H9 (cell line): Measurements from ENCODE around the gene SIAH2. TPM values are rescaled to one million over a fixed set of nuclear protein-coding genes. Genes with fewer than 3 reads are reported as not detected.

Source experiments
- DNase-seq: peaks from one replicate; pipeline ENCODE4 v3.0.0-alpha.2; 2017
- H2AFZ ChIP-seq: one replicate; pipeline ENCODE4 v1.6.1; 2013; ENCODE audit warnings: mild to moderate bottlenecking, low read length, control low read depth, moderate library complexity
- H2AK5ac ChIP-seq: 2 replicates; pipeline ENCODE4 v1.6.1; 2013; ENCODE audit warnings: low read length, control low read depth, mixed read lengths; ENCODE audit not compliant: insufficient read length
- H2BK120ac ChIP-seq: one replicate; pipeline ENCODE4 v1.6.1; 2013; ENCODE audit warnings: low read depth, mild to moderate bottlenecking, low read length, control low read depth, inconsistent platforms; ENCODE audit not compliant: poor library complexity, severe bottlenecking
- H2BK12ac ChIP-seq: 2 replicates; pipeline ENCODE4 v1.6.1; 2013; ENCODE audit warnings: low read length, control low read depth, mixed read lengths, low read depth; ENCODE audit not compliant: insufficient read length
- H2BK15ac ChIP-seq: 2 replicates; pipeline ENCODE4 v1.6.1; 2013; ENCODE audit warnings: low read depth, low read length, control low read depth
- H2BK20ac ChIP-seq: one replicate; pipeline ENCODE4 v1.6.1; 2013; ENCODE audit warnings: low read depth, mild to moderate bottlenecking, low read length, control low read depth, inconsistent platforms; ENCODE audit not compliant: poor library complexity, severe bottlenecking
- H2BK5ac ChIP-seq: 2 replicates; pipeline ENCODE4 v1.6.1; 2013; ENCODE audit warnings: low read length, control low read depth, mixed read lengths; ENCODE audit not compliant: insufficient read length
- H3K14ac ChIP-seq: 2 replicates; pipeline ENCODE4 v1.6.1; 2013; ENCODE audit warnings: low read length, control low read depth; ENCODE audit not compliant: insufficient read depth
- H3K18ac ChIP-seq: 2 replicates; pipeline ENCODE4 v1.6.1; 2013; ENCODE audit warnings: low read depth, mild to moderate bottlenecking, mixed read lengths, low read length, control low read depth; ENCODE audit not compliant: insufficient read length
- H3K23ac ChIP-seq: 2 replicates; pipeline ENCODE4 v1.6.1; 2013; ENCODE audit warnings: low read length, control low read depth, mixed read lengths, low read depth; ENCODE audit not compliant: insufficient read length
- H3K23me2 ChIP-seq: 2 replicates; pipeline ENCODE4 v1.6.1; 2013; ENCODE audit warnings: low read depth, mild to moderate bottlenecking, mixed read lengths, low read length, control low read depth; ENCODE audit not compliant: insufficient read length, poor library complexity, severe bottlenecking
- H3K27ac ChIP-seq: 2 replicates; pipeline ENCODE4 v1.5.1; 2013; ENCODE audit warnings: low read length, control low read depth, mixed read lengths, low read depth; ENCODE audit not compliant: insufficient read length
- H3K27me3 ChIP-seq: 2 replicates; pipeline ENCODE4 v1.6.1; 2013; ENCODE audit warnings: low read length, control low read depth, inconsistent platforms; ENCODE audit not compliant: insufficient read depth
- H3K4ac ChIP-seq: 2 replicates; pipeline ENCODE4 v1.6.1; 2013; ENCODE audit warnings: low read depth, mild to moderate bottlenecking, control low read depth, inconsistent platforms, low read length, moderate library complexity
- H3K4me1 ChIP-seq: 2 replicates; pipeline ENCODE4 v1.6.1; 2013; ENCODE audit warnings: low read length, control low read depth, inconsistent platforms; ENCODE audit not compliant: insufficient read depth
- H3K4me2 ChIP-seq: 2 replicates; pipeline ENCODE4 v1.6.1; 2013; ENCODE audit warnings: low read length, control low read depth, mixed read lengths; ENCODE audit not compliant: insufficient read length, insufficient read depth
- H3K56ac ChIP-seq: 2 replicates; pipeline ENCODE4 v1.6.1; 2013; ENCODE audit warnings: low read depth, mild to moderate bottlenecking, mixed read lengths, low read length, control low read depth; ENCODE audit not compliant: insufficient read length
- H3K79me1 ChIP-seq: 2 replicates; pipeline ENCODE4 v1.6.1; 2013; ENCODE audit warnings: low read depth, mild to moderate bottlenecking, moderate library complexity, low read length, control low read depth, inconsistent platforms; ENCODE audit not compliant: insufficient read depth, poor library complexity, severe bottlenecking
- H3K79me2 ChIP-seq: 2 replicates; pipeline ENCODE4 v1.6.1; 2013; ENCODE audit warnings: low read length, control low read depth, inconsistent platforms; ENCODE audit not compliant: insufficient read depth
- H3K9ac ChIP-seq: 2 replicates; pipeline ENCODE4 v1.6.1; 2013; ENCODE audit warnings: low read length, control low read depth, mixed read lengths; ENCODE audit not compliant: insufficient read length; ENCODE audit errors: extremely low read depth
- H3K9me3 ChIP-seq: one replicate; pipeline ENCODE4 v1.6.1; 2013; ENCODE audit warnings: low read depth, low read length, inconsistent platforms; ENCODE audit not compliant: control insufficient read depth
- H3T11ph ChIP-seq: one replicate; pipeline ENCODE4 v1.6.1; 2013; ENCODE audit warnings: mild to moderate bottlenecking, low read length, control low read depth, inconsistent platforms
- H4K20me1 ChIP-seq: one replicate; pipeline ENCODE4 v1.6.1; 2013; ENCODE audit not compliant: control insufficient read depth, insufficient read length, insufficient read depth
- H4K5ac ChIP-seq: 2 replicates; pipeline ENCODE4 v1.6.1; 2013; ENCODE audit warnings: low read depth, mild to moderate bottlenecking, mixed read lengths, low read length, control low read depth; ENCODE audit not compliant: insufficient read length
- H4K8ac ChIP-seq: replicated peaks from 2 replicates; pipeline ENCODE4 v1.6.1; 2013; ENCODE audit warnings: low read length, control low read depth, mixed read lengths, low read depth; ENCODE audit not compliant: insufficient read length
- H4K91ac ChIP-seq: 2 replicates; pipeline ENCODE4 v1.6.1; 2013; ENCODE audit warnings: low read depth, mild to moderate bottlenecking, moderate library complexity, mixed read lengths, low read length, control low read depth; ENCODE audit not compliant: insufficient read length
- H3K27ac Mint-ChIP-seq, 3 experiments: 2 replicates in 2 of 3; 3 replicates in 1 of 3; pipeline ENCODE4 v1.8.0; 2020 to 2021; ENCODE audit warnings: mixed read lengths in 3 of 3, mild to moderate bottlenecking in 1 of 3, moderate library complexity in 1 of 3
- H3K27me3 Mint-ChIP-seq: 2 replicates; pipeline ENCODE4 v1.8.0; 2021; ENCODE audit warnings: low read depth, mild to moderate bottlenecking, moderate library complexity, mixed read lengths
- H3K36me3 Mint-ChIP-seq, 3 experiments: 2 replicates in 2 of 3; 3 replicates in 1 of 3; pipeline ENCODE4 v1.8.0; 2020 to 2021; ENCODE audit warnings: low read depth in 3 of 3, mixed read lengths in 3 of 3; ENCODE audit not compliant: insufficient read depth in 1 of 3
- H3K4me1 Mint-ChIP-seq, 2 experiments: 2 replicates each; pipeline ENCODE4 v1.8.0; 2020; ENCODE audit warnings: mixed read lengths in 2 of 2
- H3K4me3 Mint-ChIP-seq, 2 experiments: 2 replicates in 1 of 2; 3 replicates in 1 of 2; pipeline ENCODE4 v1.8.0; 2020 to 2021; ENCODE audit warnings: mild to moderate bottlenecking in 2 of 2, mixed read lengths in 2 of 2, moderate library complexity in 1 of 2
- H3K9me3 Mint-ChIP-seq, 2 experiments: 2 replicates in 1 of 2; 3 replicates in 1 of 2; pipeline ENCODE4 v1.8.0; 2020; ENCODE audit warnings: mild to moderate bottlenecking in 2 of 2, mixed read lengths in 2 of 2, moderate library complexity in 1 of 2
- WGBS: extraction: QIAGEN DNeasy Blood & Tissue Kit; methylation state at CpG from one replicate; pipeline ENCODE4 v1.1.7; 2013; ENCODE audit warnings: missing lambda C conversion rate, low lambda C conversion rate, mixed read lengths; ENCODE audit not compliant: insufficient read length; ENCODE audit errors: extremely low coverage; 5-methylcytosine and 5-hydroxymethylcytosine counted together
- total RNA-seq: library from RNA; stranded (reverse); gene quantifications from 2 replicates; pipeline ENCODE4 v1.2.1, GENCODE V29; 2021
- TF ChIP-seq, protein P1 (sequence below): fragments of 200-600 bp; sonication (generic); conservative IDR thresholded peaks from 3 replicates; pipeline ENCODE4 v1.8.0; 2021; ENCODE audit warnings: antibody characterized with exemption, mild to moderate bottlenecking

Gene SIAH2
- total RNA-seq, 1 experiment from 2014 or later = 17.4 TPM

DNA sequence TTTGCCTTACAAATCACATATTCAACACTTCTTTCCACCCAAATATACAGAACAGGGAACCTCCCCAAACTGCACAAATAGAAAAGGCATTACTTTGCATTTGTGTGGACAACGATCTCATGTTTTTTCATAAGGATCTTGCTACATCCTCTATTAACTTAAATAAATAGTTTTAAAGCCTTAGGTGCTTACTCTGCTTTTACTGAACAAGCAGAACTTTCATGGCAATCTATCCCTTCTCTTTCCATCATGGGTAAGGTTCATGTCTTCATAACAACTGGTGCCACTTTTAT, 18.1 kb downstream of the SIAH2 start:
- TF ChIP-seq, protein P1, sequence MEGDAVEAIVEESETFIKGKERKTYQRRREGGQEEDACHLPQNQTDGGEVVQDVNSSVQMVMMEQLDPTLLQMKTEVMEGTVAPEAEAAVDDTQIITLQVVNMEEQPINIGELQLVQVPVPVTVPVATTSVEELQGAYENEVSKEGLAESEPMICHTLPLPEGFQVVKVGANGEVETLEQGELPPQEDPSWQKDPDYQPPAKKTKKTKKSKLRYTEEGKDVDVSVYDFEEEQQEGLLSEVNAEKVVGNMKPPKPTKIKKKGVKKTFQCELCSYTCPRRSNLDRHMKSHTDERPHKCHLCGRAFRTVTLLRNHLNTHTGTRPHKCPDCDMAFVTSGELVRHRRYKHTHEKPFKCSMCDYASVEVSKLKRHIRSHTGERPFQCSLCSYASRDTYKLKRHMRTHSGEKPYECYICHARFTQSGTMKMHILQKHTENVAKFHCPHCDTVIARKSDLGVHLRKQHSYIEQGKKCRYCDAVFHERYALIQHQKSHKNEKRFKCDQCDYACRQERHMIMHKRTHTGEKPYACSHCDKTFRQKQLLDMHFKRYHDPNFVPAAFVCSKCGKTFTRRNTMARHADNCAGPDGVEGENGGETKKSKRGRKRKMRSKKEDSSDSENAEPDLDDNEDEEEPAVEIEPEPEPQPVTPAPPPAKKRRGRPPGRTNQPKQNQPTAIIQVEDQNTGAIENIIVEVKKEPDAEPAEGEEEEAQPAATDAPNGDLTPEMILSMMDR = no peak
- Histone ChIP-seq H3K79me2 (no peaks in the 10 kb centered on the region; the same call in 1 of the 2 replicates), H4K20me1 (no peaks in the 10 kb centered on the region), H2AK5ac (no peak overlapping the region), H3K23ac (no peak overlapping the region), H3K14ac (no peak overlapping the region), H3K9me3 (no peaks in the 10 kb centered on the region), H3K4me1 (no peaks in the 10 kb centered on the region), H3K27me3 (no peaks in the 10 kb centered on the region), H2BK15ac (no peak overlapping the region), H2BK20ac (no peak overlapping the region), H3K18ac (no peak overlapping the region), H3K4ac (no peak overlapping the region), H3K23me2 (no peaks in the 10 kb centered on the region), H2BK120ac (no peak overlapping the region), H3T11ph (no peak overlapping the region), H2AFZ (no peak overlapping the region), H4K5ac (no peak overlapping the region), H3K27ac (no peak overlapping the region), H3K79me1 (no peaks in the 10 kb centered on the region), H2BK5ac (no peak overlapping the region), H2BK12ac (no peak overlapping the region), H3K56ac (no peak overlapping the region), H4K91ac (no peak overlapping the region), H3K4me2 (no peak overlapping the region), H4K8ac (no peak overlapping the region), H3K9ac (no peak overlapping the region)
- Mint-ChIP-seq H3K27me3 (no peaks in the 10 kb centered on the region), H3K4me1 (peaks cover 16 to 19% of the 10 kb centered on the region in 2 experiments), H3K4me3 (no peak overlapping the region), H3K27ac (no peak overlapping the region), H3K9me3 (no peaks in the 10 kb centered on the region), H3K36me3 (peaks cover 0 to 4% (median 4%) of the 10 kb centered on the region in 3 experiments; a peak in 4 of 7 replicates)
- WGBS = no CpG with 5 or more reads among the region's 1 CpG
- no peak for DNase-seq
